ENCODE measurements around the gene HTT.

GRCh38 chr4:3137908-3138307 lies 63.4 kb downstream of the HTT start:
- TF ChIP-seq CREM (CRISPR knock-in tag; IDR thresholded peaks at IDR 0.05) (no peak), ZNF121 (CRISPR knock-in tag; IDR thresholded peaks at IDR 0.05) (no peak), CTCF (IDR thresholded peaks at IDR 0.05) (no peak), ZBTB43 (CRISPR knock-in tag; IDR thresholded peaks at IDR 0.05) (no peak), MXD4 (CRISPR knock-in tag; IDR thresholded peaks at IDR 0.05; ENCODE audit: borderline replicate concordance) (no peak), IRF1 (CRISPR knock-in tag; IDR thresholded peaks at IDR 0.05) (no peak), ZNF232 (CRISPR knock-in tag; IDR thresholded peaks at IDR 0.05) (no peak), JUN (CRISPR knock-in tag; IDR thresholded peaks at IDR 0.05) (no peak)
- TF ChIP-seq, protein P1, sequence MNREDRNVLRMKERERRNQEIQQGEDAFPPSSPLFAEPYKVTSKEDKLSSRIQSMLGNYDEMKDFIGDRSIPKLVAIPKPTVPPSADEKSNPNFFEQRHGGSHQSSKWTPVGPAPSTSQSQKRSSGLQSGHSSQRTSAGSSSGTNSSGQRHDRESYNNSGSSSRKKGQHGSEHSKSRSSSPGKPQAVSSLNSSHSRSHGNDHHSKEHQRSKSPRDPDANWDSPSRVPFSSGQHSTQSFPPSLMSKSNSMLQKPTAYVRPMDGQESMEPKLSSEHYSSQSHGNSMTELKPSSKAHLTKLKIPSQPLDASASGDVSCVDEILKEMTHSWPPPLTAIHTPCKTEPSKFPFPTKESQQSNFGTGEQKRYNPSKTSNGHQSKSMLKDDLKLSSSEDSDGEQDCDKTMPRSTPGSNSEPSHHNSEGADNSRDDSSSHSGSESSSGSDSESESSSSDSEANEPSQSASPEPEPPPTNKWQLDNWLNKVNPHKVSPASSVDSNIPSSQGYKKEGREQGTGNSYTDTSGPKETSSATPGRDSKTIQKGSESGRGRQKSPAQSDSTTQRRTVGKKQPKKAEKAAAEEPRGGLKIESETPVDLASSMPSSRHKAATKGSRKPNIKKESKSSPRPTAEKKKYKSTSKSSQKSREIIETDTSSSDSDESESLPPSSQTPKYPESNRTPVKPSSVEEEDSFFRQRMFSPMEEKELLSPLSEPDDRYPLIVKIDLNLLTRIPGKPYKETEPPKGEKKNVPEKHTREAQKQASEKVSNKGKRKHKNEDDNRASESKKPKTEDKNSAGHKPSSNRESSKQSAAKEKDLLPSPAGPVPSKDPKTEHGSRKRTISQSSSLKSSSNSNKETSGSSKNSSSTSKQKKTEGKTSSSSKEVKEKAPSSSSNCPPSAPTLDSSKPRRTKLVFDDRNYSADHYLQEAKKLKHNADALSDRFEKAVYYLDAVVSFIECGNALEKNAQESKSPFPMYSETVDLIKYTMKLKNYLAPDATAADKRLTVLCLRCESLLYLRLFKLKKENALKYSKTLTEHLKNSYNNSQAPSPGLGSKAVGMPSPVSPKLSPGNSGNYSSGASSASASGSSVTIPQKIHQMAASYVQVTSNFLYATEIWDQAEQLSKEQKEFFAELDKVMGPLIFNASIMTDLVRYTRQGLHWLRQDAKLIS (CRISPR knock-in tag; IDR thresholded peaks at IDR 0.05; ENCODE audit: borderline replicate concordance) = no peak
- TF ChIP-seq, protein P2, sequence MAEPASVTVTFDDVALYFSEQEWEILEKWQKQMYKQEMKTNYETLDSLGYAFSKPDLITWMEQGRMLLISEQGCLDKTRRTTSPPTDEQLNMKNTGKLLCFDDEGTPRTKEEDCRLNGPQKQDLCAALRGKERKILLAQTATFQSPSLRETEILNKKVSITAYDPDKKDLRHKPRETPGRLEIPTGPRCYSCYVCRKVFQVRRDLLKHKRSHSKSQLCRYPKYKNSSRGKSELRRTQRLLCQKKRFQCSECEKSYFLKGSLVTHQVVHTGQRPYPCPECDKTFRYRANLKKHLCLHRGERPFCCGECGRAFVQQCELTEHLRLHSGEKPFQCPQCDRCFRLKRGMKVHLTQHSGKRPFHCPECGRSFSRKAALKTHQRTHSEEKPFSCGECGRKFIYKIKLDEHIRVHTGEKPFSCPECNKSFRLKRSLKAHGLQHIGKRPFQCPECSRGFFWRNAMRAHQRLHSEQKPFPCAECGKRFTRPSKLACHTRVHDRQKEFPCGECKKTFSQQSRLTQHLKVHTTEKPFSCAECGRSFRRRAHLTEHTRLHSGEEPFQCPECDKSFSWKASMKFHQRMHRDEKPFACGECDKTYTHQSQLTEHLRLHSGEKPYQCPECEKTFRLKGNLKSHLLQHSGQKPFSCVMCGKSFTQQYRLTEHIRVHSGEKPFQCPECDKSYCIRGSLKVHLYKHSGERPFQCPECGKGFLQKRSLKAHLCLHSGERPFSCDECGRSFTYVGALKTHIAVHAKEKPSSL (CRISPR knock-in tag; conservative IDR thresholded peaks at IDR 0.05) = no peak

All from WTC11 (cell line).